Chondrocyte (in vitro differentiated cells): Measurements from ENCODE around the gene TLE5. TPM values are rescaled to one million over a fixed set of nuclear protein-coding genes. Genes with fewer than 3 reads are reported as not detected.
A peak's percentile ranks its signal among the peaks of the same experiment; 100 is the strongest.
"Not testable (repeated sequence)": the region's sequence is repeated elsewhere in the genome, so short reads cannot be mapped to it uniquely, and the experiment has no call there.

Experiments
- DNase-seq: peaks from one replicate; pipeline ENCODE4 v3.0.0; 2021; ENCODE audit warnings: mixed read lengths, low spot score
- H3K27ac Mint-ChIP-seq: one replicate; pipeline ENCODE4 v1.8.0; 2021; ENCODE audit warnings: mild to moderate bottlenecking, moderate library complexity, mixed read lengths; ENCODE audit not compliant: unreplicated experiment
- H3K27me3 Mint-ChIP-seq: 2 replicates; pipeline ENCODE4 v1.8.0; 2021; ENCODE audit warnings: low read depth, mixed read lengths
- H3K36me3 Mint-ChIP-seq: 2 replicates; pipeline ENCODE4 v1.8.0; 2021; ENCODE audit warnings: low read depth, mixed read lengths
- H3K4me1 Mint-ChIP-seq: 2 replicates; pipeline ENCODE4 v1.8.0; 2021; ENCODE audit warnings: low read depth, mild to moderate bottlenecking, mixed read lengths
- H3K4me3 Mint-ChIP-seq: one replicate; pipeline ENCODE4 v1.8.0; 2021; ENCODE audit warnings: mild to moderate bottlenecking, moderate library complexity, mixed read lengths; ENCODE audit not compliant: unreplicated experiment
- H3K9me3 Mint-ChIP-seq: 2 replicates; pipeline ENCODE4 v1.8.0; 2021; ENCODE audit warnings: low read depth, mixed read lengths
- CTCF ChIP-seq: fragments of 200-600 bp; sonication (generic); IDR thresholded peaks from 2 replicates; pipeline ENCODE4 v1.5.0; 2021; ENCODE audit warnings: antibody characterized with exemption, mild to moderate bottlenecking, moderate library complexity
- total RNA-seq: library from RNA; stranded (reverse); gene quantifications from 3 replicates; pipeline ENCODE4 v1.2.1, GENCODE V29; 2021

The TLE5 gene
- total RNA-seq, 1 donor from 2014 or later, result 303 TPM

- H3K9me3 Mint-ChIP-seq, result no peaks in the 10 kb centered on the region
- H3K4me3 Mint-ChIP-seq, result no peak overlapping the region
- H3K27ac Mint-ChIP-seq, result no peak overlapping the region
- peaks cover 1% of the 10 kb centered on the region for H3K27me3 Mint-ChIP-seq
- no peak for TF ChIP-seq CTCF
- H3K4me1 Mint-ChIP-seq, result peaks cover 13% of the 10 kb centered on the region
- DNase-seq, result no peak
- H3K36me3 Mint-ChIP-seq, result peaks cover 16% of the 10 kb centered on the region
Measured at GRCh38 chr19:3053218-3053621, 9.1 kb downstream of the TLE5 start.

GRCh38 chr19:3050016-3050415, 12.3 kb downstream of the TLE5 start:
- H3K27me3 Mint-ChIP-seq, H3K4me1 Mint-ChIP-seq, H3K9me3 Mint-ChIP-seq, H3K27ac Mint-ChIP-seq, H3K36me3 Mint-ChIP-seq, H3K4me3 Mint-ChIP-seq, DNase-seq: not testable (repeated sequence)

- Mint-ChIP-seq H3K9me3 (no peaks in the 10 kb centered on the region), H3K4me3 (no peak overlapping the region), H3K4me1 (peaks cover 6% of the 10 kb centered on the region), H3K27ac (no peak overlapping the region), H3K36me3 (no peaks in the 10 kb centered on the region), H3K27me3 (peaks cover 1% of the 10 kb centered on the region)
- no peak for TF ChIP-seq CTCF
- no peak for DNase-seq
Measured at GRCh38 chr19:3049089-3049488, 13.2 kb downstream of the TLE5 start.

GRCh38 chr19:3048190-3048533, 14.1 kb downstream of the TLE5 start:
- H3K36me3 Mint-ChIP-seq, result no peaks in the 10 kb centered on the region
- peaks cover 6% of the 10 kb centered on the region for H3K4me1 Mint-ChIP-seq
- H3K27ac Mint-ChIP-seq, result no peak overlapping the region
- no peak overlapping the region for H3K4me3 Mint-ChIP-seq
- DNase-seq, result no peak
- peaks cover 1% of the 10 kb centered on the region for H3K27me3 Mint-ChIP-seq
- TF ChIP-seq CTCF, result no peak
- no peaks in the 10 kb centered on the region for H3K9me3 Mint-ChIP-seq

- Mint-ChIP-seq H3K36me3 (no peaks in the 10 kb centered on the region), H3K9me3 (no peaks in the 10 kb centered on the region), H3K4me3 (peak overlapping the region; percentile 62), H3K4me1 (peaks cover 6% of the 10 kb centered on the region), H3K27ac (no peak overlapping the region), H3K27me3 (peaks cover 1% of the 10 kb centered on the region)
- DNase-seq, result no peak
- no peak for TF ChIP-seq CTCF
Measured at GRCh38 chr19:3047496-3048189, 14.7 kb downstream of the TLE5 start.
